ENCODE results near the gene NLK. TPM values are rescaled to one million over a fixed set of nuclear protein-coding genes. Genes with fewer than 3 reads are reported as not detected.

NLK gene
- polyA plus RNA-seq, 12 donors = 7.4 to 15.1 (median 9.2) TPM; not detected in 1

- no peak for DNase-seq
Measured at GRCh38 chr17:28110184-28110583, 67.7 kb downstream of the NLK start.

GRCh38 chr17:28112181-28112580, 69.7 kb downstream of the NLK start:
- no peak for DNase-seq

- no peak for DNase-seq
Measured at GRCh38 chr17:28112606-28113005, 70.1 kb downstream of the NLK start.

- DNase-seq = no peak
Measured at GRCh38 chr17:28113269-28113668, 70.8 kb downstream of the NLK start.

GRCh38 chr17:28115046-28115445, 72.6 kb downstream of the NLK start:
- no peak for DNase-seq

DNA sequence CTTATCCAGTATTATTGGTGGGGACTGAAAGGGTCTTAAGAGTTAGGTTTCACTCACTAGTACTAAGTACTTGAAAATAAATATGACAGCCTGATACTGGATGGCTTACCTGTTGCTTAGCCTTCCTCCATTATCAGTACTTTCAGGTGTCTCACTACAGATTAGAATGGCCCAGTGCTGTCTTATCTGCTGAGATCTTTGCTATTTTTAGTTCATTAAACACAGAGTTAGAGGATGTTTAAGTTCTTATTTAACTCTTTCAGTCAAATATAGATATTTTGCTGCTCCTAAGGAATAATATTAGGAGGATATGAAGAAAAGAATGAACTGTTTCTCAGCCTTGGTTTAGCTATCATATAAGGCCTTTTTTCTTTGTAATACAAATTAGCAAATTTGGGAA, 74.8 kb downstream of the NLK start:
- no peak for DNase-seq

DNA sequence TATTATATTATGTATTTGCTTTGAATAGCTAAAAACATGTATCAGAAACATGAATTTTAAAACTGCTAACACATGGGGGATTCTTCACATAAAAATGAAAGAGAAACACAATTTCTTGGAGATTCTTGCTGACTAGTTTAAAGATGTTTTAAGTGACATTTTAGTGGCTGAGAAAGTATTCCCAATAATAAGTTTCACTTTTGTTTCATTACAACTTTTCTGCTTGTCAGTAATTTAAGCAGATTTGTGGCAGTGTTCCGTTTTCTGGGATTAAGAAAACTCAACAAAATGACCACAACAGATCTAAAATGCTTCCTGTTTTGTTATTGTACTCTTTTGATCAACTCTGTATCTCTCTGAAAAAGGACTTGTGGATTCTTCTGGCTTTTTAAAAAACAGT, 75.9 kb downstream of the NLK start:
- no peak for DNase-seq

GRCh38 chr17:28119046-28119445, 76.6 kb downstream of the NLK start:
- DNase-seq = no peak

- no peak for DNase-seq
Measured at GRCh38 chr17:28119560-28119959, 77.1 kb downstream of the NLK start.

DNA sequence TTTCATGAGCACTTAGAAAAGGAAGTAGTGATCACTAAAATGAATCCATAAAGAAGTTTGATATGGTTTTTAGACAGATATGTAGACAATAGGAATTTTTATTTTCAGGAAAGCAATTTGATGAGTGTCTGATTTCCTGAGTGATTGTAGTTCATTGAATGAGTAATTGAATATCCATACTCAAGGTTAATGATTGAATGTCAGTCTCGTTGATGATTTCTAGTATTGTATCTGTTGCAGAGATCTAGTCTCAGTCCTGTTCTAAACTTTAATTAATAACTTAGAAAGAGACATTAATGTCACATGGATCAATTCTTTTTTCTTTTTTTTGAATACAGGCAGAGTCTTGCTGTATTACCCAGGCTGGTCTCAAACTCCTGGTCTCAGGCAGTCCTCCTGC, 78.3 kb downstream of the NLK start:
- no peak for DNase-seq

GRCh38 chr17:28124962-28125361, 82.5 kb downstream of the NLK start:
- no peak for DNase-seq

DNA sequence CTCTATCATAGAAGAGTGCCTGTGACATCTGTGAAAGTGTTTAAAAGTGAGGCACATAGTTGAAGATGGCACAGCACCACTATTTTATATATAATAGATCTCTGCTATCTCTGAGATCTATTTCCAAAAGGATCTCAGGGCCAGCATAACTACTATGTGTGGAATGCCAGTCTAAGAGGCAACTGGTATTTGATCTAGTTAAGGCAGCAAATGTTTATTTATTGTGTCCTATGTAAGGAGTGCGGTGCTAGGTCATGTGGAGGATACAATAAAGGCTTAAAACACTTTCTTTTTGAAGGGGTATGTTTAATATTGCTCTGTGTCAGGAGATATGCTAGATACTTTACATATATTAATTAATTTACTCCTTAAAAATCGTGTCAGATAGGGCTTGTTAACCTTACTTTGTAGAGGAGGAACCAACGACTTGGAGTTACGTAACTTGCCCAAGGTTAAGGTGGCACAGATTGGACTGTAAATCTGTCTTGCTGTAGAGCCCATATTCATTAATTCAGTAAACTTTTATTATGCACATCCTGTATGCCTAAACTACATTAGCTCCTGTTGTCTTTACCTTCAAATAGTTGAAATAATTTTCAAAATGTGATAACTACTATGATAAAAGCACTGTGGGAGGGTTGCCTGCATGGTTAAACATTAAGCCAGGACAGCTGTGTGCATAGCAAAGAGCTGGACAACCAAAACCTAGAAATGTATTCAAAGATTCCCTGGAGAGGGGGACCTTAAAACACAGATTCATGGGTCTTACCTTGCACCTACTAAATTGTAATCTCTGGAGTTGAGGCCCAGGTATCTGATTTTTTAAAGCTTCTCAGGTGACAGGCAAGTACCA, 83.3 kb downstream of the NLK start:
- no peak for DNase-seq

- no peak for DNase-seq
Measured at GRCh38 chr17:28127196-28127595, 84.7 kb downstream of the NLK start.

DNA sequence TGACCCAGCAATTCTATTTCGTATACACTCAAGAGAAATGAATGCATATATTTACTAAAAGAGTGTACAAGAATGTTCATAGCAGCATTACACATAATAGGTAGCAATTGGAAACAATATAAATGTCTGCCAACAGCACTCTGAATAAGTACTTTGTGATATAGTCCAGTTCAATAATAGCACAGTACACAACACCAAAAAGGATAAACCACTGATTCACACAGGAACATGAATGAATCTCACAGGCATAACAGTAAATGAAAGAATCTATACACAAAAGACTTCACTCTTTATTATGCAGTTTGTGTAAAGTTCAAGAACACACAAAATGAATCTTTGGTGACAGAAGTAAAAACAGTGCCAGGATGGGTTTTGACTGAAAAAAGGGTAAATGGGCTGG, 86.3 kb downstream of the NLK start:
- no peak for DNase-seq

GRCh38 chr17:28130472-28130871, 88.0 kb downstream of the NLK start:
- DNase-seq = no peak

GRCh38 chr17:28131599-28131998, 89.1 kb downstream of the NLK start:
- DNase-seq = no peak

GRCh38 chr17:28133562-28133970, 91.1 kb downstream of the NLK start:
- no peak for DNase-seq

- no peak for DNase-seq
Measured at GRCh38 chr17:28136923-28137322, 94.4 kb downstream of the NLK start.

- DNase-seq = no peak
Measured at GRCh38 chr17:28139822-28140221, 97.3 kb downstream of the NLK start.

GRCh38 chr17:28141313-28141712, 98.8 kb downstream of the NLK start:
- no peak for DNase-seq

GRCh38 chr17:28141773-28142172, 99.3 kb downstream of the NLK start:
- no peak for DNase-seq

DNA sequence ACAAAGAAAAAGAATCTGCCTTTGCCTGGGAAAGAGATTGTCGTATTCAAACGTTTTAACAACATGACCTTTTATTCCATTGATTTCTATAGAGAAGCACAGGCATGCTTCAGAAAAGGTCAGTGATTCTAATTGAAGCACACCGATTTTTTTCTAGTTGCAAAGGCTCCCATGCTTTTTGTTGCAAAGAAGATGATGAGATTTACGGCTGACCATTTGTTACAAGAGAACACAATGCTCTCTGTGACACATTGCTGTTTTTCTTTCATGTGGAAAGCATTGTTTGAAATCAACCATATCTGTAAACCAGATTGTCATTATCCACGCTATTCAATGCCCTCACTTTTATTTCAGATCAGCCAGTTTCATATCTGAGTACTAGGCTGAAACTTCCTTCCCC, 99.8 kb downstream of the NLK start:
- DNase-seq = no peak

DNA sequence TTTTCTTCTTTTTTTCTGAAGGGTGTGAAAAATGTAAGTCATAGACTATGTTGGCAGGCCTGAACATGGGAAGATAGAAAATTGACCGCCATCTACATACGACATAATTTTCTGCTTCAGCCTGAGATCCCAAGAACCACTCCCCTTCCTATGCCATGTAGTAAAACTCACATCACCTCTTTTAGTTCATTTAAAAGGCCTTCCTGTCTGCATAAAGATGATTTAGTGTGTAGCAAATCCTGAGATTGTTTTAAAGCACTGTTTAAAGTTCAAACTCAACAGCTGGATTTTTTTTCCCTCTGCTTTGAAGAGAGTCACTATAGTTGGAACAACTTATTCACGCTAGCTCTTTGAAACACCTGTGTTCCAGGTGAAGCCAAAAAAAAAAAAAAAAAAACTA, 101.5 kb downstream of the NLK start:
- DNase-seq = no peak

DNA sequence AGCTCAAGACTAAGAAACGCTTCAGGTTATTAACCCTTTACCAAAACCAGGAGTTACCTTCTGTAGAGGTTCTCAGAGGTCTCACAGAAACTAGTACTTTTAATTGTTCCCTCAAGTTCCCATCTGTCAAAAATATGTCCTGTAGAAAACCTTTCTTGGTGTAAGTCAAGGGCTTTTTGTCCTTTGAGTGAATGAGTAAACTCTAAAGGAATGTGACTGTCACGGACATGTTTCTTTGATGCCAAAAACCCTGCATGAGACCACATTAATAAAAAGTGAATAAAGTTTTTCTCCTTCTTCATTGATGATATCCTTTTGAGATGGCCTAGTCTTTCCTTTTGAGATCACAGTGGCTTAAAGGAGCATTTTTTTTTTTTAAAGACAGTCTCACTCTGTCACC, 102.9 kb downstream of the NLK start:
- DNase-seq = no peak
